SK-N-SH (cell line): Measurements from ENCODE around the gene RUNDC1.

ENCODE experiments used
- EZH2phosphoT487 ChIP-seq: fragments of 200-600 bp; sonication (generic); IDR thresholded peaks from 2 replicates; pipeline ENCODE4 v1.6.1; 2017; ENCODE audit warnings: low read depth, mixed run types, mild to moderate bottlenecking, antibody characterized with exemption, moderate library complexity, borderline replicate concordance
- GABPA ChIP-seq: IDR thresholded peaks from 2 replicates; pipeline ENCODE4 v1.4.0; 2012; ENCODE audit warnings: low read depth, mild to moderate bottlenecking
- POLR2AphosphoS5 ChIP-seq: IDR thresholded peaks from 2 replicates; pipeline ENCODE4 v1.6.1; 2012; ENCODE audit warnings: low read depth, low read length
- TF ChIP-seq, protein P1 (sequence below): fragments of 200-600 bp; sonication (generic); IDR thresholded peaks from 2 replicates; pipeline ENCODE4 v1.6.1; 2017; ENCODE audit warnings: antibody characterized with exemption, mild to moderate bottlenecking, moderate library complexity

DNA sequence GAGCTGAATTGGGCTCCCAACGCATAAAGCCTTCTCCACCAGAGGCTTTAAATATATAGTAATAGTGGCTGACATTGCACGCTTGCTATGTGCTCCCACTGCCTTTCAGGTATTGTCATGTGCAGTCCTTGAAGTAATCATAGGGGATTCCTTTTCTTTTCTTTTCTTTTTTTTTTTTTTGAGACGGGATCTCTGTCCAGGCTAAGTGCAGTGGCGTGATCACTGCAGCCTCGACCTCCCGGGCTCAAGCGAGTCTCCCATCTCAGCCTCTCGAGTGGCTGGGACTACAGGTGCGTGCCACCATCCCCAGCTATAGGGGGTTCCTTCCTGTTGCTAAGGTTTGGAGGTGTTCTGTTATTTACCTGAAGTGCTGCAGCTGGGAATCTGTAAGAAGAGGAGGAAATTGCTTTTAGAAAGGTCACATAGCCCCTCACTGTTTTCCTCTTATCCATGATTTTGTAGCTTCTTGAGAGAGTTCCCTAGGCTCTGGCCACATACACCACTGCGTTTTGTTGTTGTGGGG lies 18.7 kb downstream of the RUNDC1 start:
- TF ChIP-seq, protein P1, sequence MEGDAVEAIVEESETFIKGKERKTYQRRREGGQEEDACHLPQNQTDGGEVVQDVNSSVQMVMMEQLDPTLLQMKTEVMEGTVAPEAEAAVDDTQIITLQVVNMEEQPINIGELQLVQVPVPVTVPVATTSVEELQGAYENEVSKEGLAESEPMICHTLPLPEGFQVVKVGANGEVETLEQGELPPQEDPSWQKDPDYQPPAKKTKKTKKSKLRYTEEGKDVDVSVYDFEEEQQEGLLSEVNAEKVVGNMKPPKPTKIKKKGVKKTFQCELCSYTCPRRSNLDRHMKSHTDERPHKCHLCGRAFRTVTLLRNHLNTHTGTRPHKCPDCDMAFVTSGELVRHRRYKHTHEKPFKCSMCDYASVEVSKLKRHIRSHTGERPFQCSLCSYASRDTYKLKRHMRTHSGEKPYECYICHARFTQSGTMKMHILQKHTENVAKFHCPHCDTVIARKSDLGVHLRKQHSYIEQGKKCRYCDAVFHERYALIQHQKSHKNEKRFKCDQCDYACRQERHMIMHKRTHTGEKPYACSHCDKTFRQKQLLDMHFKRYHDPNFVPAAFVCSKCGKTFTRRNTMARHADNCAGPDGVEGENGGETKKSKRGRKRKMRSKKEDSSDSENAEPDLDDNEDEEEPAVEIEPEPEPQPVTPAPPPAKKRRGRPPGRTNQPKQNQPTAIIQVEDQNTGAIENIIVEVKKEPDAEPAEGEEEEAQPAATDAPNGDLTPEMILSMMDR = no peak
- TF ChIP-seq POLR2AphosphoS5 (no peak), GABPA (no peak), EZH2phosphoT487 (no peak)
